Thyroid gland (tissue), 4 donors: ENCODE data around the gene GABARAPL2.

Experiments
- CTCF ChIP-seq, 6 experiments: fragments of 200-600 bp in 3 of 6; fragments of 450-650 bp in 3 of 6; sonication (generic) in 3 of 6; IDR thresholded peaks; one replicate each; pipeline ENCODE4 v1.5.1; 2016 to 2019; ENCODE audit warnings: antibody characterized with exemption in 6 of 6, mild to moderate bottlenecking in 2 of 6, inconsistent platforms in 1 of 6, moderate library complexity in 1 of 6
- POLR2A ChIP-seq, 2 donors: fragments of 450-650 bp; IDR thresholded peaks; one replicate each; pipeline ENCODE4 v1.6.1; 2017; ENCODE audit warnings: antibody characterized with exemption in 2 of 2, mild to moderate bottlenecking in 2 of 2, moderate library complexity in 1 of 2

- TF ChIP-seq POLR2A (IDR thresholded peaks at IDR 0.05): no peak
- TF ChIP-seq CTCF (IDR thresholded peaks at IDR 0.05): no peak
Measured at GRCh38 chr16:75606507-75606906, 40.3 kb downstream of the GABARAPL2 start.
